Measurements from ENCODE around the gene GHITM. TPM values are rescaled to one million over a fixed set of nuclear protein-coding genes. Genes with fewer than 3 reads are reported as not detected.

Gene GHITM
- total and polyA plus RNA-seq, 2 of the 4 experiments (the other 2 are of a cell fraction), result 103 to 185 TPM

- no CpG with 5 or more reads among the region's 1 CpG for WGBS, 2 experiments (ENCODE audit: extremely low coverage in 2 of 2, insufficient read length in 1 of 2)
- no TSS peak for BruUV-seq (replicated peaks)
- Histone ChIP-seq H3K36me3 (ENCODE audit: control insufficient read depth, insufficient read depth, low read length) (no peaks in the 10 kb centered on the region), H4K5ac (ENCODE audit: low read depth, low read length) (no peak overlapping the region), H2AFZ (replicated peaks; ENCODE audit: low read length, poor library complexity) (no peak overlapping the region), H4K8ac (ENCODE audit: low read depth in 2 of 2, low read length in 2 of 2) (no peak overlapping the region), H3K4ac (ENCODE audit: low read depth, low read length) (no peak overlapping the region), H3K4me2 (ENCODE audit: low read depth, low read length) (no peak overlapping the region), H2BK20ac (ENCODE audit: low read depth, low read length) (no peak overlapping the region), H3K27me3 (ENCODE audit: control insufficient read depth, insufficient read depth, low read length) (no peaks in the 10 kb centered on the region), H2AK9ac (replicated peaks; ENCODE audit: low read depth, low read length, poor library complexity) (no peak overlapping the region), H3K23ac (ENCODE audit: low read depth, low read length) (no peak overlapping the region), H2BK120ac (ENCODE audit: low read depth, low read length) (no peak overlapping the region), H3K27ac (ENCODE audit: insufficient read depth, low read length) (no peak overlapping the region), H3K79me1 (ENCODE audit: low read depth in 1 of 2, low read length in 2 of 2) (no peaks in the 10 kb centered on the region), H4K91ac (ENCODE audit: insufficient read depth, low read depth, low read length) (no peak overlapping the region), H2BK5ac (ENCODE audit: low read depth, low read length, poor library complexity, severe bottlenecking) (no peak overlapping the region), H4K20me1 (ENCODE audit: insufficient read depth, low read length) (no peaks in the 10 kb centered on the region), H3K14ac (replicated peaks; ENCODE audit: low read depth, low read length) (no peak overlapping the region), H3K9me3 (ENCODE audit: control insufficient read depth, insufficient read depth, low read length) (peaks cover 3% of the 10 kb centered on the region; the same call in 1 of the 2 replicates), H3K4me3 (ENCODE audit: insufficient read depth, low read depth, low read length) (no peak overlapping the region), H3K9me1 (ENCODE audit: insufficient read depth, low read length) (no peaks in the 10 kb centered on the region), H3K18ac (ENCODE audit: low read depth, low read length) (no peak overlapping the region), H3K4me1 (ENCODE audit: control insufficient read depth, insufficient read depth, low read length) (no peaks in the 10 kb centered on the region), H3K56ac (ENCODE audit: extremely low read depth, insufficient read depth, low read length) (no peak overlapping the region), H2BK15ac (ENCODE audit: low read depth, low read length) (no peak overlapping the region), H2AK5ac (ENCODE audit: low read depth, low read length) (no peak overlapping the region), H3K9ac (ENCODE audit: low read depth, low read length) (no peak overlapping the region)
- TF ChIP-seq ELK1 (IDR thresholded peaks at IDR 0.05; ENCODE audit: borderline replicate concordance, low read depth, low read length) (no peak), MXI1 (IDR thresholded peaks at IDR 0.05; ENCODE audit: borderline replicate concordance, low read depth, low read length) (no peak), SMC3 (IDR thresholded peaks at IDR 0.05; ENCODE audit: low read depth, low read length) (no peak), RFX5 (IDR thresholded peaks at IDR 0.05; ENCODE audit: low read depth, low read length) (no peak), FOS (IDR thresholded peaks at IDR 0.05; ENCODE audit: low read depth, low read length) (no peak), NFE2L2 (IDR thresholded peaks at IDR 0.05; ENCODE audit: low read depth, low read length) (no peak), POLR2A (IDR thresholded peaks at IDR 0.05; ENCODE audit: low read depth, low read length) (no peak), CTCF (conservative IDR thresholded peaks at IDR 0.05; ENCODE audit: low read depth, low read length) (no peak), CHD1 (IDR thresholded peaks at IDR 0.05; ENCODE audit: low read depth, low read length) (no peak), RCOR1 (IDR thresholded peaks at IDR 0.05; ENCODE audit: insufficient replicate concordance, low read length) (no peak), MAZ (IDR thresholded peaks at IDR 0.05; ENCODE audit: borderline replicate concordance, low read depth, low read length) (no peak), RAD21 (IDR thresholded peaks at IDR 0.05; ENCODE audit: low read length) (no peak), CEBPB (IDR thresholded peaks at IDR 0.05; ENCODE audit: low read depth, low read length) (no peak), BHLHE40 (IDR thresholded peaks at IDR 0.05; ENCODE audit: low read depth, low read length) (no peak), USF2 (IDR thresholded peaks at IDR 0.05; ENCODE audit: low read depth, low read length) (no peak), MAFK (IDR thresholded peaks at IDR 0.05; ENCODE audit: low read depth, low read length) (no peak)
- intact Hi-C loops (cut with micrococcal nuclease), result no loop called here
- ChIA-PET CTCF (no interaction called here), POLR2A (ENCODE audit: unreplicated experiment) (no interaction called here)
- dilution Hi-C loops (cut with HindIII; ENCODE audit: low sequenced_read_pairs, unreplicated experiment), result no loop called here
- in situ Hi-C loops (cut with MboI; ENCODE audit: low sequenced_read_pairs), result no loop called here
- DNase-seq (no peak), ATAC-seq (ENCODE audit: low read depth) (no peak)
Observed at GRCh38 chr10:84126785-84127167, 12.5 kb upstream of the GHITM start.
